H9 (cell line): ENCODE results near the gene RRAD. TPM values are rescaled to one million over a fixed set of nuclear protein-coding genes. Genes with fewer than 3 reads are reported as not detected.

ENCODE experiments used
- DNase-seq: peaks from one replicate; pipeline ENCODE4 v3.0.0-alpha.2; 2017
- H2AFZ ChIP-seq: one replicate; pipeline ENCODE4 v1.6.1; 2013; ENCODE audit warnings: mild to moderate bottlenecking, low read length, control low read depth, moderate library complexity
- H2AK5ac ChIP-seq: 2 replicates; pipeline ENCODE4 v1.6.1; 2013; ENCODE audit warnings: low read length, control low read depth, mixed read lengths; ENCODE audit not compliant: insufficient read length
- H2BK120ac ChIP-seq: one replicate; pipeline ENCODE4 v1.6.1; 2013; ENCODE audit warnings: low read depth, mild to moderate bottlenecking, low read length, control low read depth, inconsistent platforms; ENCODE audit not compliant: poor library complexity, severe bottlenecking
- H2BK12ac ChIP-seq: 2 replicates; pipeline ENCODE4 v1.6.1; 2013; ENCODE audit warnings: low read length, control low read depth, mixed read lengths, low read depth; ENCODE audit not compliant: insufficient read length
- H2BK15ac ChIP-seq: 2 replicates; pipeline ENCODE4 v1.6.1; 2013; ENCODE audit warnings: low read depth, low read length, control low read depth
- H2BK20ac ChIP-seq: one replicate; pipeline ENCODE4 v1.6.1; 2013; ENCODE audit warnings: low read depth, mild to moderate bottlenecking, low read length, control low read depth, inconsistent platforms; ENCODE audit not compliant: poor library complexity, severe bottlenecking
- H2BK5ac ChIP-seq: 2 replicates; pipeline ENCODE4 v1.6.1; 2013; ENCODE audit warnings: low read length, control low read depth, mixed read lengths; ENCODE audit not compliant: insufficient read length
- H3K14ac ChIP-seq: 2 replicates; pipeline ENCODE4 v1.6.1; 2013; ENCODE audit warnings: low read length, control low read depth; ENCODE audit not compliant: insufficient read depth
- H3K18ac ChIP-seq: 2 replicates; pipeline ENCODE4 v1.6.1; 2013; ENCODE audit warnings: low read depth, mild to moderate bottlenecking, mixed read lengths, low read length, control low read depth; ENCODE audit not compliant: insufficient read length
- H3K23ac ChIP-seq: 2 replicates; pipeline ENCODE4 v1.6.1; 2013; ENCODE audit warnings: low read length, control low read depth, mixed read lengths, low read depth; ENCODE audit not compliant: insufficient read length
- H3K23me2 ChIP-seq: 2 replicates; pipeline ENCODE4 v1.6.1; 2013; ENCODE audit warnings: low read depth, mild to moderate bottlenecking, mixed read lengths, low read length, control low read depth; ENCODE audit not compliant: insufficient read length, poor library complexity, severe bottlenecking
- H3K27ac ChIP-seq: 2 replicates; pipeline ENCODE4 v1.5.1; 2013; ENCODE audit warnings: low read length, control low read depth, mixed read lengths, low read depth; ENCODE audit not compliant: insufficient read length
- H3K27me3 ChIP-seq: 2 replicates; pipeline ENCODE4 v1.6.1; 2013; ENCODE audit warnings: low read length, control low read depth, inconsistent platforms; ENCODE audit not compliant: insufficient read depth
- H3K4ac ChIP-seq: 2 replicates; pipeline ENCODE4 v1.6.1; 2013; ENCODE audit warnings: low read depth, mild to moderate bottlenecking, control low read depth, inconsistent platforms, low read length, moderate library complexity
- H3K4me1 ChIP-seq: 2 replicates; pipeline ENCODE4 v1.6.1; 2013; ENCODE audit warnings: low read length, control low read depth, inconsistent platforms; ENCODE audit not compliant: insufficient read depth
- H3K4me2 ChIP-seq: 2 replicates; pipeline ENCODE4 v1.6.1; 2013; ENCODE audit warnings: low read length, control low read depth, mixed read lengths; ENCODE audit not compliant: insufficient read length, insufficient read depth
- H3K56ac ChIP-seq: 2 replicates; pipeline ENCODE4 v1.6.1; 2013; ENCODE audit warnings: low read depth, mild to moderate bottlenecking, mixed read lengths, low read length, control low read depth; ENCODE audit not compliant: insufficient read length
- H3K79me1 ChIP-seq: 2 replicates; pipeline ENCODE4 v1.6.1; 2013; ENCODE audit warnings: low read depth, mild to moderate bottlenecking, moderate library complexity, low read length, control low read depth, inconsistent platforms; ENCODE audit not compliant: insufficient read depth, poor library complexity, severe bottlenecking
- H3K79me2 ChIP-seq: 2 replicates; pipeline ENCODE4 v1.6.1; 2013; ENCODE audit warnings: low read length, control low read depth, inconsistent platforms; ENCODE audit not compliant: insufficient read depth
- H3K9ac ChIP-seq: 2 replicates; pipeline ENCODE4 v1.6.1; 2013; ENCODE audit warnings: low read length, control low read depth, mixed read lengths; ENCODE audit not compliant: insufficient read length; ENCODE audit errors: extremely low read depth
- H3K9me3 ChIP-seq: one replicate; pipeline ENCODE4 v1.6.1; 2013; ENCODE audit warnings: low read depth, low read length, inconsistent platforms; ENCODE audit not compliant: control insufficient read depth
- H3T11ph ChIP-seq: one replicate; pipeline ENCODE4 v1.6.1; 2013; ENCODE audit warnings: mild to moderate bottlenecking, low read length, control low read depth, inconsistent platforms
- H4K20me1 ChIP-seq: one replicate; pipeline ENCODE4 v1.6.1; 2013; ENCODE audit not compliant: control insufficient read depth, insufficient read length, insufficient read depth
- H4K5ac ChIP-seq: 2 replicates; pipeline ENCODE4 v1.6.1; 2013; ENCODE audit warnings: low read depth, mild to moderate bottlenecking, mixed read lengths, low read length, control low read depth; ENCODE audit not compliant: insufficient read length
- H4K8ac ChIP-seq: replicated peaks from 2 replicates; pipeline ENCODE4 v1.6.1; 2013; ENCODE audit warnings: low read length, control low read depth, mixed read lengths, low read depth; ENCODE audit not compliant: insufficient read length
- H4K91ac ChIP-seq: 2 replicates; pipeline ENCODE4 v1.6.1; 2013; ENCODE audit warnings: low read depth, mild to moderate bottlenecking, moderate library complexity, mixed read lengths, low read length, control low read depth; ENCODE audit not compliant: insufficient read length
- H3K27ac Mint-ChIP-seq, 3 experiments: 2 replicates in 2 of 3; 3 replicates in 1 of 3; pipeline ENCODE4 v1.8.0; 2020 to 2021; ENCODE audit warnings: mixed read lengths in 3 of 3, mild to moderate bottlenecking in 1 of 3, moderate library complexity in 1 of 3
- H3K27me3 Mint-ChIP-seq: 2 replicates; pipeline ENCODE4 v1.8.0; 2021; ENCODE audit warnings: low read depth, mild to moderate bottlenecking, moderate library complexity, mixed read lengths
- H3K36me3 Mint-ChIP-seq, 3 experiments: 2 replicates in 2 of 3; 3 replicates in 1 of 3; pipeline ENCODE4 v1.8.0; 2020 to 2021; ENCODE audit warnings: low read depth in 3 of 3, mixed read lengths in 3 of 3; ENCODE audit not compliant: insufficient read depth in 1 of 3
- H3K4me1 Mint-ChIP-seq, 2 experiments: 2 replicates each; pipeline ENCODE4 v1.8.0; 2020; ENCODE audit warnings: mixed read lengths in 2 of 2
- H3K4me3 Mint-ChIP-seq, 2 experiments: 2 replicates in 1 of 2; 3 replicates in 1 of 2; pipeline ENCODE4 v1.8.0; 2020 to 2021; ENCODE audit warnings: mild to moderate bottlenecking in 2 of 2, mixed read lengths in 2 of 2, moderate library complexity in 1 of 2
- H3K9me3 Mint-ChIP-seq, 2 experiments: 2 replicates in 1 of 2; 3 replicates in 1 of 2; pipeline ENCODE4 v1.8.0; 2020; ENCODE audit warnings: mild to moderate bottlenecking in 2 of 2, mixed read lengths in 2 of 2, moderate library complexity in 1 of 2
- WGBS: extraction: QIAGEN DNeasy Blood & Tissue Kit; methylation state at CpG from one replicate; pipeline ENCODE4 v1.1.7; 2013; ENCODE audit warnings: missing lambda C conversion rate, low lambda C conversion rate, mixed read lengths; ENCODE audit not compliant: insufficient read length; ENCODE audit errors: extremely low coverage; 5-methylcytosine and 5-hydroxymethylcytosine counted together
- total RNA-seq: library from RNA; stranded (reverse); gene quantifications from 2 replicates; pipeline ENCODE4 v1.2.1, GENCODE V29; 2021
- TF ChIP-seq, protein P1 (sequence below): fragments of 200-600 bp; sonication (generic); conservative IDR thresholded peaks from 3 replicates; pipeline ENCODE4 v1.8.0; 2021; ENCODE audit warnings: antibody characterized with exemption, mild to moderate bottlenecking

Gene RRAD
- total RNA-seq, 1 experiment from 2014 or later = 0.72 TPM

DNA sequence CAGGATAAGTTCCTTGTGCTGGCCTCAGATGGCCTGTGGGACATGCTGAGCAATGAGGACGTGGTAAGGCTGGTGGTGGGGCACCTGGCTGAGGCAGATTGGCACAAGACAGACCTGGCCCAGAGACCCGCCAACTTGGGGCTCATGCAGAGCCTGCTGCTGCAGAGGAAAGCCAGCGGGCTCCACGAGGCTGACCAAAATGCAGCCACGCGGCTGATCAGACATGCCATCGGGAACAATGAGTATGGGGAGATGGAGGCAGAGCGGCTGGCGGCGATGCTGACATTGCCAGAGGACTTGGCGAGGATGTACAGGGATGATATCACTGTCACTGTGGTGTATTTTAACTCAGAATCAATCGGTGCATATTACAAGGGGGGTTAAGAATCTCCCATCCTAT is 39.8 kb downstream of the RRAD start:
- Histone ChIP-seq H3K4me1 (no peaks in the 10 kb centered on the region), H3K79me1 (peaks cover 2% of the 10 kb centered on the region), H2BK120ac (no peak overlapping the region), H4K8ac (no peak overlapping the region), H2BK5ac (no peak overlapping the region), H3K4me2 (no peak overlapping the region), H3K27ac (no peak overlapping the region), H4K91ac (no peak overlapping the region), H3K56ac (no peak overlapping the region), H3K18ac (no peak overlapping the region), H3K23ac (no peak overlapping the region), H3K14ac (no peak overlapping the region), H2BK15ac (no peak overlapping the region), H4K5ac (no peak overlapping the region), H3K9ac (no peak overlapping the region), H3T11ph (no peak overlapping the region), H2BK12ac (no peak overlapping the region), H3K4ac (no peak overlapping the region), H3K9me3 (no peaks in the 10 kb centered on the region), H2AK5ac (no peak overlapping the region), H3K23me2 (peaks cover 6% of the 10 kb centered on the region), H2AFZ (no peak overlapping the region), H4K20me1 (no peaks in the 10 kb centered on the region), H3K79me2 (peaks cover 5% of the 10 kb centered on the region; the same call in 1 of the 2 replicates), H2BK20ac (no peak overlapping the region), H3K27me3 (no peaks in the 10 kb centered on the region)
- H3K36me3 Mint-ChIP-seq = peaks cover 15 to 44% (median 38%) of the 10 kb centered on the region in 3 experiments; a peak in 6 of 7 replicates
- peaks cover 7% of the 10 kb centered on the region in 2 experiments; a peak in 2 of 4 replicates for H3K4me1 Mint-ChIP-seq
- DNase-seq = no peak
- H3K9me3 Mint-ChIP-seq = no peaks in the 10 kb centered on the region
- no peaks in the 10 kb centered on the region for H3K27me3 Mint-ChIP-seq
- WGBS = no CpG with 5 or more reads among the region's 12 CpGs
- TF ChIP-seq, protein P1, sequence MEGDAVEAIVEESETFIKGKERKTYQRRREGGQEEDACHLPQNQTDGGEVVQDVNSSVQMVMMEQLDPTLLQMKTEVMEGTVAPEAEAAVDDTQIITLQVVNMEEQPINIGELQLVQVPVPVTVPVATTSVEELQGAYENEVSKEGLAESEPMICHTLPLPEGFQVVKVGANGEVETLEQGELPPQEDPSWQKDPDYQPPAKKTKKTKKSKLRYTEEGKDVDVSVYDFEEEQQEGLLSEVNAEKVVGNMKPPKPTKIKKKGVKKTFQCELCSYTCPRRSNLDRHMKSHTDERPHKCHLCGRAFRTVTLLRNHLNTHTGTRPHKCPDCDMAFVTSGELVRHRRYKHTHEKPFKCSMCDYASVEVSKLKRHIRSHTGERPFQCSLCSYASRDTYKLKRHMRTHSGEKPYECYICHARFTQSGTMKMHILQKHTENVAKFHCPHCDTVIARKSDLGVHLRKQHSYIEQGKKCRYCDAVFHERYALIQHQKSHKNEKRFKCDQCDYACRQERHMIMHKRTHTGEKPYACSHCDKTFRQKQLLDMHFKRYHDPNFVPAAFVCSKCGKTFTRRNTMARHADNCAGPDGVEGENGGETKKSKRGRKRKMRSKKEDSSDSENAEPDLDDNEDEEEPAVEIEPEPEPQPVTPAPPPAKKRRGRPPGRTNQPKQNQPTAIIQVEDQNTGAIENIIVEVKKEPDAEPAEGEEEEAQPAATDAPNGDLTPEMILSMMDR = no peak
- no peak overlapping the region for H3K4me3 Mint-ChIP-seq
- no peak overlapping the region for H3K27ac Mint-ChIP-seq
